SU-DHL-6 (cell line): ENCODE results near the gene CD38.

Experiments
- EZH2phosphoT487 ChIP-seq: fragments of 200-600 bp; sonication (generic), shearing (Covaris generic); conservative IDR thresholded peaks from 2 replicates; pipeline ENCODE4 v1.6.1; 2018; ENCODE audit warnings: mild to moderate bottlenecking, antibody characterized with exemption, low read length, moderate library complexity, mixed read lengths
- TF ChIP-seq, protein P1 (sequence below): fragments of 200-600 bp; sonication (generic); IDR thresholded peaks from one replicate; pipeline ENCODE4 v1.5.1; 2017; ENCODE audit warnings: antibody characterized with exemption, mild to moderate bottlenecking, low read length, moderate library complexity; ENCODE audit not compliant: insufficient read depth, poor library complexity, severe bottlenecking

DNA sequence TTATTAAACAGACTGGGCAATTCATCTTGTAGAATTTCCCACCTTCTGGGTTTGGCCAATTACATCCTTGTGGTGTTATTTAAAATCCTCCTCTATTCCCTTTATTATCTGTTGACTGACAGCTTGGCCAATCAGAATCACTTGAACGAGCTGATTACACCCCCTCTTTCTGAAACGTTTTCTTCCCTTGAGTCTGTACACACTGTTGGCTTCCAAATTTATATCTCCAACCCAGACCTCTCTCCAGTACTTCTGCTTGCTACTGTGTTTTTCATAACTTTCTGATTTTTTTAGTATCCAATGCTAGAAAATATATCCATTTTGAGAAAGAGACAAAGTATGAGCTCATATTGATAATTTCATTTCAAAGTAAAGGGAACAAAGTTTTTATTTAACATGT is 14.8 kb downstream of the CD38 start:
- TF ChIP-seq, protein P1, sequence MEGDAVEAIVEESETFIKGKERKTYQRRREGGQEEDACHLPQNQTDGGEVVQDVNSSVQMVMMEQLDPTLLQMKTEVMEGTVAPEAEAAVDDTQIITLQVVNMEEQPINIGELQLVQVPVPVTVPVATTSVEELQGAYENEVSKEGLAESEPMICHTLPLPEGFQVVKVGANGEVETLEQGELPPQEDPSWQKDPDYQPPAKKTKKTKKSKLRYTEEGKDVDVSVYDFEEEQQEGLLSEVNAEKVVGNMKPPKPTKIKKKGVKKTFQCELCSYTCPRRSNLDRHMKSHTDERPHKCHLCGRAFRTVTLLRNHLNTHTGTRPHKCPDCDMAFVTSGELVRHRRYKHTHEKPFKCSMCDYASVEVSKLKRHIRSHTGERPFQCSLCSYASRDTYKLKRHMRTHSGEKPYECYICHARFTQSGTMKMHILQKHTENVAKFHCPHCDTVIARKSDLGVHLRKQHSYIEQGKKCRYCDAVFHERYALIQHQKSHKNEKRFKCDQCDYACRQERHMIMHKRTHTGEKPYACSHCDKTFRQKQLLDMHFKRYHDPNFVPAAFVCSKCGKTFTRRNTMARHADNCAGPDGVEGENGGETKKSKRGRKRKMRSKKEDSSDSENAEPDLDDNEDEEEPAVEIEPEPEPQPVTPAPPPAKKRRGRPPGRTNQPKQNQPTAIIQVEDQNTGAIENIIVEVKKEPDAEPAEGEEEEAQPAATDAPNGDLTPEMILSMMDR = no peak
- no peak for TF ChIP-seq EZH2phosphoT487
